ENCODE results near the gene CHRD.

CHRD gene

DNA sequence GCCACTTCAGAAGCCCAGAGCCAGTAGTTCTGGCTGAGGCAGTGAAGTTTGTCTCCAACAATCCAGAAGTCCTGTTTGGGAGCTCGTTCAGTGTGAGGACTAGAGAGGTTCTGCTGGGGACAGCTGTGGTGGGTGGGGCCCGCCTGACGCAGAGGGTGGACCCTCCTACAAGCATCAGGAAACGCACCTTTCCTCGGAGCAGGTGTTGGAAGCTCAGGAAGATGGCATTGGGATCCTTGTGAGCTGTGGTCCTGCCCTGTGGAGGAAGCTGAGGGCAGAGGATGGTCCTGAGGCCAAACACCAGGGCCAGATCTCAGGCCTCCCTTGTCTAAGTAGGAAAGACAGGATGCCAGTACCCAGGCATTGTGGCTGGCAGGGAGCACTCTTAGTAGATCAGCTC, 6.9 kb upstream of the CHRD start:
- peaks cover 17% of the 10 kb centered on the region for H3K27me3 ChIP-seq (ENCODE audit: control insufficient read depth, low read length)
- no peaks in the 10 kb centered on the region for H3K9me2 ChIP-seq (replicated peaks; ENCODE audit: control insufficient read depth, low read length)
- H3K4me3 ChIP-seq (ENCODE audit: low read length): no peak overlapping the region
- TF ChIP-seq EZH2phosphoT487 (IDR thresholded peaks at IDR 0.05; ENCODE audit: borderline replicate concordance, low read length): no peak
- TF ChIP-seq, protein P1, sequence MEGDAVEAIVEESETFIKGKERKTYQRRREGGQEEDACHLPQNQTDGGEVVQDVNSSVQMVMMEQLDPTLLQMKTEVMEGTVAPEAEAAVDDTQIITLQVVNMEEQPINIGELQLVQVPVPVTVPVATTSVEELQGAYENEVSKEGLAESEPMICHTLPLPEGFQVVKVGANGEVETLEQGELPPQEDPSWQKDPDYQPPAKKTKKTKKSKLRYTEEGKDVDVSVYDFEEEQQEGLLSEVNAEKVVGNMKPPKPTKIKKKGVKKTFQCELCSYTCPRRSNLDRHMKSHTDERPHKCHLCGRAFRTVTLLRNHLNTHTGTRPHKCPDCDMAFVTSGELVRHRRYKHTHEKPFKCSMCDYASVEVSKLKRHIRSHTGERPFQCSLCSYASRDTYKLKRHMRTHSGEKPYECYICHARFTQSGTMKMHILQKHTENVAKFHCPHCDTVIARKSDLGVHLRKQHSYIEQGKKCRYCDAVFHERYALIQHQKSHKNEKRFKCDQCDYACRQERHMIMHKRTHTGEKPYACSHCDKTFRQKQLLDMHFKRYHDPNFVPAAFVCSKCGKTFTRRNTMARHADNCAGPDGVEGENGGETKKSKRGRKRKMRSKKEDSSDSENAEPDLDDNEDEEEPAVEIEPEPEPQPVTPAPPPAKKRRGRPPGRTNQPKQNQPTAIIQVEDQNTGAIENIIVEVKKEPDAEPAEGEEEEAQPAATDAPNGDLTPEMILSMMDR (IDR thresholded peaks at IDR 0.05; ENCODE audit: low read depth, low read length, poor library complexity, severe bottlenecking): no peak
- no peak overlapping the region for H3K27ac ChIP-seq (ENCODE audit: low read depth, low read length)
- peaks cover 6% of the 10 kb centered on the region; the same call in 1 of the 2 replicates for H3K4me1 ChIP-seq (ENCODE audit: control insufficient read depth, low read length)
- H3K9me3 ChIP-seq (ENCODE audit: control insufficient read depth, insufficient read depth, low read length): no peaks in the 10 kb centered on the region
- H3K79me2 ChIP-seq (ENCODE audit: control insufficient read depth, low read length): no peaks in the 10 kb centered on the region
- H3K36me3 ChIP-seq (ENCODE audit: control insufficient read depth, low read length): peaks cover 18% of the 10 kb centered on the region
- H4K20me1 ChIP-seq (ENCODE audit: control insufficient read depth, insufficient read depth, low read depth, low read length): no peaks in the 10 kb centered on the region
- no peak overlapping the region for H3K4me2 ChIP-seq (ENCODE audit: low read length)
- peaks cover 14% of the 10 kb centered on the region; the same call in 1 of the 2 replicates for H3F3A ChIP-seq (ENCODE audit: control insufficient read depth, insufficient read depth)

DNA sequence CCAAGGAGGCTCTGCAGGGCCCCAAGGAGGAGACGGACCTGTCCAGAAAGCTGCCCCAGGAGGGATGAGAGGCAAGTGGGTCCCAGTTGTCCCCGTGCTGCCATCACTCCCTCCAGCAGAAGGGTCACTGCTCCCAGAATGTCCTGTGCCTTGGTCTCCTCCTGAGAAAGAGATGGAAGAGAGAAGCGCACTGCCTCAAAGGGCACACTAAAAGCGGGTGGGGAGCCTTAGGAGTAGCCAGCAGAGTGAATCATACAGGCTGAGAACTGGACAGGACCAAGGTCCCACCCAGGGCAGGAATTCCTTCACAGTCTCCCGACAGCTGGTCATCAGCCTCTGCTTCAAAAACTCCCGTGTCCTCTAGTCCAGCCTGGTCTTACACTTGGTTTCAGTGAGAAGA, 6.4 kb upstream of the CHRD start:
- H3K4me3 ChIP-seq (ENCODE audit: low read length): no peak overlapping the region
- H3K79me2 ChIP-seq (ENCODE audit: control insufficient read depth, low read length): no peaks in the 10 kb centered on the region
- no peak overlapping the region for H3K27ac ChIP-seq (ENCODE audit: low read depth, low read length)
- no peaks in the 10 kb centered on the region for H3K9me3 ChIP-seq (ENCODE audit: control insufficient read depth, insufficient read depth, low read length)
- H3K4me2 ChIP-seq (ENCODE audit: low read length): no peak overlapping the region
- peaks cover 11% of the 10 kb centered on the region; the same call in 1 of the 2 replicates for H3F3A ChIP-seq (ENCODE audit: control insufficient read depth, insufficient read depth)
- no peaks in the 10 kb centered on the region for H3K9me2 ChIP-seq (replicated peaks; ENCODE audit: control insufficient read depth, low read length)
- H3K4me1 ChIP-seq (ENCODE audit: control insufficient read depth, low read length): peaks cover 6% of the 10 kb centered on the region; the same call in 1 of the 2 replicates
- peaks cover 22% of the 10 kb centered on the region for H3K27me3 ChIP-seq (ENCODE audit: control insufficient read depth, low read length)
- H4K20me1 ChIP-seq (ENCODE audit: control insufficient read depth, insufficient read depth, low read depth, low read length): no peaks in the 10 kb centered on the region
- H3K36me3 ChIP-seq (ENCODE audit: control insufficient read depth, low read length): peaks cover 13% of the 10 kb centered on the region
- TF ChIP-seq, protein P1 (IDR thresholded peaks at IDR 0.05; ENCODE audit: low read depth, low read length, poor library complexity, severe bottlenecking): no peak
- no peak for TF ChIP-seq EZH2phosphoT487 (IDR thresholded peaks at IDR 0.05; ENCODE audit: borderline replicate concordance, low read length)

DNA sequence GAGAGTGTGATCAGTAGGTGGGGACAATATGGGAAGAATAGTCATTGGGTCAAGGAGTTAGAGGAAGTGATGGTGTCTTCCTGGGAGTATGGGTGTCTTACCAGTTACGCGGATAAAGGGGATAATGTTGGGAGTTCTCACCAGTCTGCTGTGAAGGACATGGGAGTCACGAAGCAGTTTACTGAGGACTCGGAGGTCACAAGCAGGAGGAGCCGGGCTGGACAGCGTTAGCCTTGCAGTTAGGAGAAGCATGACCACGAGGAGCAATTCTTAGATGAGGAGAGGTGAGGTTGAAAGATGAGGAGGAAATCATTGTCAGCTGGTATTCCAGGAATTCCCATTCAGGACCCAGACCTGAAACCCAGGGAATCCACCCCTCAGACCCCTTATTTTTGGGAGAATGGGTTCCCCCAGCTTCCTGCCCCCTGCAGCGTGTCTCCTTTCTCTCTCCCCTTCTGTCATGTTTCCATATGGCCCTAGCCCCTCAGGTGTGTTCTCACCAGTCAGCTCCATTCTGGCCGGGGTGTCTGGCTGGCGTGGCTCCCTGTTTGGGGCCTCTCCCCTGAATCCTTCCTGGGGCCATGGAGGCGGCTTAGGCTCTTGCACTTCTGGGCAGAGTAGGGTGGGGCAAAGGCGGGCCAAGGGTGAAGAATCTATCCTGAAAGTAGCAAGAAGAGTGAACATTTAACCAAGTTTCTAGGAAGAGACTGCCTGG, 4.0 kb upstream of the CHRD start:
- Histone ChIP-seq H3F3A (ENCODE audit: control insufficient read depth, insufficient read depth) (0 out of 2 replicates have a peak, but pooled peaks cover 7% of the 10 kb centered on the region), H3K36me3 (ENCODE audit: control insufficient read depth, low read length) (no peaks in the 10 kb centered on the region), H4K20me1 (ENCODE audit: control insufficient read depth, insufficient read depth, low read depth, low read length) (no peaks in the 10 kb centered on the region), H3K9me2 (replicated peaks; ENCODE audit: control insufficient read depth, low read length) (no peaks in the 10 kb centered on the region), H3K4me3 (ENCODE audit: low read length) (no peak overlapping the region), H3K4me2 (ENCODE audit: low read length) (no peak overlapping the region), H3K4me1 (ENCODE audit: control insufficient read depth, low read length) (peaks cover 6% of the 10 kb centered on the region; the same call in 1 of the 2 replicates), H3K9me3 (ENCODE audit: control insufficient read depth, insufficient read depth, low read length) (no peaks in the 10 kb centered on the region), H3K79me2 (ENCODE audit: control insufficient read depth, low read length) (no peaks in the 10 kb centered on the region), H3K27me3 (ENCODE audit: control insufficient read depth, low read length) (peaks cover 37% of the 10 kb centered on the region), H3K27ac (ENCODE audit: low read depth, low read length) (no peak overlapping the region)
- no peak for TF ChIP-seq EZH2phosphoT487 (IDR thresholded peaks at IDR 0.05; ENCODE audit: borderline replicate concordance, low read length)
- TF ChIP-seq, protein P1 (IDR thresholded peaks at IDR 0.05; ENCODE audit: low read depth, low read length, poor library complexity, severe bottlenecking): no peak

All from DOHH2 (cell line).